Mammary epithelial cell (primary cell): Measurements from ENCODE around the gene TBX3.

Experiments
- CTCF ChIP-seq, 2 donors: IDR thresholded peaks in 1 of 2; conservative IDR thresholded peaks in 1 of 2; 2 replicates each; pipeline ENCODE4 v1.5.1; 2011 to 2012; ENCODE audit warnings: inconsistent platforms in 2 of 2, low read length in 2 of 2, mild to moderate bottlenecking in 2 of 2, control low read depth in 1 of 2, low read depth in 1 of 2; ENCODE audit not compliant: insufficient read depth in 1 of 2; ENCODE audit errors: extremely low read depth in 1 of 2
- EZH2 ChIP-seq: IDR thresholded peaks from 2 replicates; pipeline ENCODE4 v1.6.1; 2012; ENCODE audit warnings: low read length, inconsistent platforms, borderline replicate concordance

DNA sequence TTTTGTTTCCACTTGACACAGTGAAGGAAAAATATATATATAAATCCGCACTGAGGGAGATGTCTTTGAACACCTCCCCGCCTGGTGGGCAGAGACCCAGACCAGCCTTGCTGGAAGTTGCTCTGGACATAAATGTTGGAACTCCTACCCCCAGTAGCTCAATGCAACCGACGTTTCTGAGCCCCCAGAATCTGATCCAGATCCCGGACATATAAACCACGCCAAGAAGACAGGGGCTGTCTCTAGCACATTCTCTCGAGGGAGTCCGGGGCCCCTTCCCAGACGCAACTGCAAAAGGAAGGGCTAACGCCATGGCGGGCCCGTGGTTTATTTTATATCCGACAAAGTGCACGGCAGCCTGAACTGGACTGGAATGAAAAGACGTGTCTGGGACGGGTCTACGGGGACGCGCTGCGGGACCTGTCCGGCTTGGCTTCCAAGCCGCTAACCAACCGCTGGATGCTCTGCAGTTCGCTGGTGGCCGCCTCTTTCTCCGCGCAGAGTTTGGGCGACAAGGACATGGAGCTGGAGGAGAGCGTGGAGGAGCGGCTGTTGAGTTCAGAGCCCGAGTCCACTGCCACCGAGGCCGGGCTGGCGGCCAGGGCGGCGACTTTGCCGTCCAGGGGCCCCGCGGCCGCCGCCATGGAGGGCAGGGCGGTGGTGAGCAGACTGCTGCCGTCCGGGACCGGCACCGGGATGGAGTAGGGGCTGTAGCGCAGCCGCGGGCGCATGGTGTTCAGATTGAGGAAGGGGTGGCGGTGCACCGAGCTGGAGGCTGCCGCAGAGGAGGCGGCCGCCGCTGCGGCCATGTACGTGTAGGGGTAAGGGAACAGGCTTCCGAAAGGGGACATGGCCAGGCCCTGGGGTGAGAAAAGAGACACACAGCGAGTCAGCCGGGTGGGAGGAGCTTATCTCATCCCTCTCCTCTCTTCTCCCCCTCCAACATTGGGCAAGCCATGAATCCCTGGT, 12.2 kb downstream of the TBX3 start:
- no peak for TF ChIP-seq CTCF (conservative IDR thresholded peaks at IDR 0.05 in 1 of 2, IDR thresholded peaks at IDR 0.05 in 1 of 2; ENCODE audit: extremely low read depth in 1 of 2, insufficient read depth in 1 of 2, low read depth in 1 of 2, low read length in 2 of 2)
- TF ChIP-seq EZH2: no peak
